K562 (cell line): Measurements from ENCODE around the gene NUP62. TPM values are rescaled to one million over a fixed set of nuclear protein-coding genes. Genes with fewer than 3 reads are reported as not detected.
A peak's percentile ranks its signal among the peaks of the same experiment; 100 is the strongest.

Experiments used
- ATAC-seq: fragments of 200-7000 bp; cut with Tn5 transposase; 3 replicates; pipeline ENCODE4 v1.9.1; 2020; ENCODE audit warnings: moderate library complexity
- BruUV-seq: library from RNA; stranded (reverse); fragments of 400-500 nt; replicated peaks from 2 replicates; lab custom pipeline; 2021; lab: Mats Ljungman, UMichigan
- CTCF ChIA-PET: fragments of 300-600 bp; formaldehyde crosslinking; extraction: SDS; loops from one replicate; lab custom pipeline; 2021; ENCODE audit warnings: low intra/inter-chr PET ratio; lab: Yijun Ruan, JAX
- POLR2A ChIA-PET: fragments of 300-600, 350-650 bp; sonication (Branson Sonifier 250); formaldehyde crosslinking; extraction: SDS; loops from one replicate; lab custom pipeline; 2021; ENCODE audit warnings: antibody characterized with exemption, inconsistent platforms; lab: Yijun Ruan, JAX
- DNase-seq, 4 experiments: peaks; one replicate each; pipeline versions ENCODE4 v3.0.0 to v3.0.0-alpha.2; 2011 to 2018; ENCODE audit warnings: low spot score in 3 of 4, mixed read lengths in 3 of 4; ENCODE audit errors: extremely low read depth in 1 of 4
- FAIRE-seq: peaks from 2 replicates; lab custom pipeline; 2011; peaks lifted over from hg19 to GRCh38; lab: Jason Lieb, UNC
- H2AFZ ChIP-seq: 2 replicates; pipeline ENCODE4 v1.6.0; 2011; ENCODE audit warnings: low read depth, low read length, control low read depth, inconsistent platforms
- H3K27ac ChIP-seq: fragments of 200-600 bp; 3 replicates; pipeline ENCODE4 v1.8.0; 2011; ENCODE audit warnings: low read depth, mild to moderate bottlenecking, control low read depth, inconsistent platforms, low read length, moderate library complexity, mixed read lengths; ENCODE audit errors: extremely low read depth
- H3K27me3 ChIP-seq, 2 experiments: fragments of 300-600 bp in 1 of 2; 2 replicates in 1 of 2; 3 replicates in 1 of 2; pipeline versions ENCODE4 v1.6.0 to v1.8.0; 2011; ENCODE audit warnings: inconsistent platforms in 2 of 2, low read length in 2 of 2, mild to moderate bottlenecking in 1 of 2, mixed read lengths in 1 of 2, moderate library complexity in 1 of 2; ENCODE audit not compliant: control insufficient read depth in 2 of 2, insufficient read depth in 2 of 2
- H3K36me3 ChIP-seq: fragments of 300-600 bp; 3 replicates; pipeline ENCODE4 v1.8.0; 2011; ENCODE audit warnings: mild to moderate bottlenecking, low read length, inconsistent platforms; ENCODE audit not compliant: control insufficient read depth, insufficient read depth
- H3K4me1 ChIP-seq, 2 experiments: fragments of 200-600 bp in 1 of 2; replicated peaks in 1 of 2; 2 replicates in 1 of 2; 3 replicates in 1 of 2; pipeline versions ENCODE4 v1.5.1 to v1.8.0; 2011; ENCODE audit warnings: inconsistent platforms in 2 of 2, low read length in 2 of 2, mild to moderate bottlenecking in 1 of 2, mixed read lengths in 1 of 2, moderate library complexity in 1 of 2; ENCODE audit not compliant: control insufficient read depth in 2 of 2, insufficient read depth in 2 of 2
- H3K4me2 ChIP-seq: 2 replicates; pipeline ENCODE4 v1.6.1; 2011; ENCODE audit warnings: low read length, control low read depth, inconsistent platforms, mixed read lengths; ENCODE audit not compliant: insufficient read depth
- H3K4me3 ChIP-seq: fragments of 200-600 bp; sonication (generic), shearing (Covaris generic); 2 replicates; pipeline ENCODE4 v1.5.1; 2016; ENCODE audit warnings: control low read depth, inconsistent platforms
- H3K79me2 ChIP-seq: fragments of 200-600 bp; 3 replicates; pipeline ENCODE4 v1.8.0; 2011; ENCODE audit warnings: low read length, inconsistent platforms; ENCODE audit not compliant: control insufficient read depth, insufficient read depth
- H3K9ac ChIP-seq, 2 experiments: 2 replicates each; pipeline versions ENCODE4 v1.6.0 to v1.6.1; 2011; ENCODE audit warnings: low read depth in 2 of 2, low read length in 2 of 2, control low read depth in 1 of 2, inconsistent platforms in 1 of 2, mild to moderate bottlenecking in 1 of 2, mixed read lengths in 1 of 2; ENCODE audit not compliant: insufficient read depth in 1 of 2
- H3K9me1 ChIP-seq: one replicate; pipeline ENCODE4 v1.6.0; 2011; ENCODE audit warnings: inconsistent platforms, mild to moderate bottlenecking, low read length, moderate library complexity; ENCODE audit not compliant: control insufficient read depth, insufficient read depth
- H3K9me3 ChIP-seq: replicated peaks from 2 replicates; pipeline ENCODE4 v1.5.1; 2011; ENCODE audit warnings: low read depth, low read length, inconsistent platforms; ENCODE audit not compliant: control insufficient read depth, insufficient read depth
- H4K20me1 ChIP-seq: replicated peaks from 2 replicates; pipeline ENCODE4 v1.6.1; 2011; ENCODE audit warnings: low read length, inconsistent platforms, mixed read lengths; ENCODE audit not compliant: control insufficient read depth, insufficient read depth
- ARNT ChIP-seq, 2 experiments: fragments of 450-650 bp; IDR thresholded peaks; 2 replicates each; pipeline ENCODE4 v1.6.1; 2016; ENCODE audit warnings: mild to moderate bottlenecking in 1 of 2
- CBX2 ChIP-seq: fragments of 200-600 bp; sonication (generic); IDR thresholded peaks from one replicate; pipeline ENCODE4 v1.6.1; 2012; ENCODE audit warnings: mild to moderate bottlenecking, low read length, inconsistent platforms; ENCODE audit not compliant: insufficient read depth, poor library complexity, severe bottlenecking
- CEBPG ChIP-seq, 3 experiments: fragments of 200-800 bp in 1 of 3; sonication (Bioruptor generic) in 1 of 3; sonication (generic) in 1 of 3; formaldehyde crosslinking in 1 of 3; IDR thresholded peaks in 2 of 3; conservative IDR thresholded peaks in 1 of 3; 2 replicates each; pipeline versions ENCODE4 v1.6.1 to v1.8.0; 2016 to 2022; ENCODE audit warnings: missing compliant biosample characterization in 2 of 3, missing genetic modification characterization in 2 of 3, mild to moderate bottlenecking in 1 of 3, missing genetic modification reagents in 1 of 3
- DEAF1 ChIP-seq: fragments of 450-650 bp; formaldehyde crosslinking; IDR thresholded peaks from 2 replicates; pipeline ENCODE4 v1.4.0; 2020; ENCODE audit warnings: mild to moderate bottlenecking, moderate library complexity
- DPF2 ChIP-seq: fragments of 450-650 bp; IDR thresholded peaks from 2 replicates; pipeline ENCODE4 v1.6.1; 2016
- E2F1 ChIP-seq: sonication (generic); formaldehyde crosslinking; IDR thresholded peaks from 2 replicates; pipeline ENCODE4 v1.8.1; 2023; ENCODE audit warnings: mild to moderate bottlenecking, missing genetic modification reagents, moderate library complexity
- FOXJ2 ChIP-seq: fragments of 200-800 bp; sonication (Bioruptor generic); IDR thresholded peaks from 2 replicates; pipeline ENCODE4 v1.6.1; 2016; ENCODE audit warnings: missing genetic modification characterization, missing compliant biosample characterization
- LARP7 ChIP-seq: fragments of 450-650 bp; IDR thresholded peaks from 2 replicates; pipeline ENCODE4 v1.6.1; 2016
- NR0B1 ChIP-seq: fragments of 450-650 bp; IDR thresholded peaks from one replicate; pipeline ENCODE4 v1.6.1; 2018; ENCODE audit warnings: mild to moderate bottlenecking, moderate library complexity; ENCODE audit not compliant: partially characterized antibody
- SIN3A ChIP-seq, 2 experiments: fragments of 150-350 bp in 1 of 2; IDR thresholded peaks; 2 replicates each; pipeline ENCODE4 v1.6.1; 2011 to 2016; ENCODE audit warnings: borderline replicate concordance in 2 of 2, low read depth in 2 of 2, low read length in 2 of 2, mild to moderate bottlenecking in 2 of 2, moderate library complexity in 2 of 2; ENCODE audit not compliant: control insufficient read depth in 1 of 2
- TARDBP ChIP-seq: fragments of 450-650 bp; IDR thresholded peaks from 2 replicates; pipeline ENCODE4 v1.6.1; 2016
- TCFL5 ChIP-seq: fragments of 250-450 bp; sonication (Bioruptor Pico); conservative IDR thresholded peaks from 2 replicates; pipeline ENCODE4 v1.6.1; 2021; ENCODE audit warnings: mild to moderate bottlenecking, moderate library complexity, matching md5 sums
- ZKSCAN3 ChIP-seq: fragments of 250-450 bp; sonication (Bioruptor Pico); IDR thresholded peaks from 2 replicates; pipeline ENCODE4 v1.4.0; 2020
- ZNF239 ChIP-seq: fragments of 250-450 bp; sonication (Bioruptor Pico); IDR thresholded peaks from 2 replicates; pipeline ENCODE4 v1.4.0; 2020; ENCODE audit warnings: mild to moderate bottlenecking
- WGBS: fragments of 100-300 bp; shearing (Covaris generic); methylation state at CpG from one replicate; pipeline ENCODE4 v1.1.6; 2016; ENCODE audit warnings: low coverage, mixed read lengths; ENCODE audit not compliant: insufficient coverage; ENCODE audit errors: missing lambda C conversion rate; 5-methylcytosine and 5-hydroxymethylcytosine counted together
- in situ Hi-C: fragments of 300-500 bp; cut with MboI; formaldehyde crosslinking; loops from 4 replicates; pipeline ENCODE4 v1.15.0; 2018; ENCODE audit warnings: inconsistent platforms, mixed read lengths
- intact Hi-C: fragments of 100-400 bp; cut with micrococcal nuclease; formaldehyde crosslinking; loops from 2 replicates; pipeline ENCODE4 v1.14.2; 2022
- polyA plus RNA-seq, 8 experiments: library from polyadenylated mRNA; depleted of rRNA in 4 of 8; stranded (reverse) in 5 of 8; unstranded in 3 of 8; fragments of >200 nt; fragmentation: Nextera tagmentation in 2 of 8; fragmentation: Illumina TruSeq in 1 of 8; extraction: Ambion mirVana in 2 of 8; extraction: Trizol in 1 of 8; gene quantifications; 2 replicates each; pipeline versions ENCODE4 v1.2.1 to v1.2.3, GENCODE V29; 2011 to 2014; ENCODE audit warnings: inconsistent platforms in 1 of 8, missing spikeins in 1 of 8
- total RNA-seq, 7 experiments: library from RNA; depleted of rRNA in 6 of 7; stranded (reverse); fragments of >200 nt in 6 of 7; fragmentation: Illumina TruSeq in 2 of 7; extraction: Trizol in 2 of 7; gene quantifications; 2 replicates each; pipeline versions ENCODE4 v1.2.1 to v1.2.3, GENCODE V29; 2011 to 2021; ENCODE audit warnings: low replicate concordance in 1 of 7

The NUP62 gene
- total and polyA plus RNA-seq, 9 of the 15 experiments (the other 6 are each of a cell fraction or from before 2014, with no cell fraction given) = 16.9 to 109 (median 66.0) TPM

GRCh38 chr19:49891393-49891792 lies 37.9 kb downstream of the NUP62 start (continued):
- TF ChIP-seq DEAF1 (CRISPR knock-in tag) = no peak
- TF ChIP-seq, all 486 proteins: peak for 0

GRCh38 chr19:49890349-49891311 lies 38.7 kb downstream of the NUP62 start:
- CTCF ChIA-PET = no interaction called here
- H3K9me3 ChIP-seq = no peaks in the 10 kb centered on the region
- H4K20me1 ChIP-seq = no peaks in the 10 kb centered on the region
- DNase-seq = peak; percentile 86 to 94 (median 94)
- no TSS peak for BruUV-seq
- H3K4me1 ChIP-seq = peaks cover 12 to 56% of the 10 kb centered on the region in 2 experiments
- H2AFZ ChIP-seq = peak overlapping the region; percentile 100
- POLR2A ChIA-PET = interaction anchor here (0.6 to 1.6 kb wide), 14 partner anchors 11 to 1567 kb away, joined by 3 to 11 read pairs (median 4); partner anchors contain the start of genes ATF5, NUP62 and PTOV1
- intact Hi-C loops = no loop called here
- peak; percentile 15 for FAIRE-seq
- peak overlapping the region; percentile 92 for H3K4me2 ChIP-seq
- no peaks in the 10 kb centered on the region for H3K79me2 ChIP-seq
- peaks cover 3% of the 10 kb centered on the region for H3K9me1 ChIP-seq
- under 1% methylated on average over 34 of the region's 69 CpGs for WGBS
- in situ Hi-C loops = loop anchor here (5.0 kb wide), 1 partner anchor 92 kb away; no protein-coding TSS in a partner anchor
- H3K27ac ChIP-seq = peak overlapping the region; percentile 89
- H3K4me3 ChIP-seq = peak overlapping the region; percentile 47
- ATAC-seq = peak; percentile 92
- peak overlapping the region; percentile 74 to 90 for H3K9ac ChIP-seq
- H3K27me3 ChIP-seq = peaks cover 2 to 11% of the 10 kb centered on the region in 2 experiments; a peak in 3 of 5 replicates
- H3K36me3 ChIP-seq = no peaks in the 10 kb centered on the region
- 0 out of 2 replicates have a peak, but pooled peaks have one; percentile 6 for TF ChIP-seq FOXJ2
- TF ChIP-seq CEBPG (CRISPR knock-in tag; IDR thresholded peaks at IDR 0.05) = no peak; the same call in 1 of the 2 replicates
- no peak for TF ChIP-seq CEBPG (tag; conservative IDR thresholded peaks at IDR 0.05 in 1 of 2, IDR thresholded peaks at IDR 0.05 in 1 of 2)
- peak in 1 of 2 experiments; percentile 15; a peak in 2 of 4 replicates for TF ChIP-seq SIN3A (IDR thresholded peaks at IDR 0.05; ENCODE audit: borderline replicate concordance in 2 of 2, control insufficient read depth in 1 of 2, low read depth in 2 of 2, low read length in 2 of 2)
- TF ChIP-seq E2F1 (CRISPR knock-in tag) = peak; percentile 71
- TF ChIP-seq TARDBP = peak; percentile 19; the same call in 1 of the 2 replicates
- TF ChIP-seq ZKSCAN3 = no peak
- no peak for TF ChIP-seq NR0B1
- TF ChIP-seq ARNT (IDR thresholded peaks at IDR 0.05) = no peak
- TF ChIP-seq DPF2 = no peak
- TF ChIP-seq TCFL5 (CRISPR knock-in tag) = no peak
- TF ChIP-seq CBX2 = no peak
- TF ChIP-seq ZNF239 (CRISPR knock-in tag) = no peak
- TF ChIP-seq LARP7 = no peak
